Mesodermal cell (in vitro differentiated cells): ENCODE results near the gene RHOBTB1.

Experiments used
- H3K27ac ChIP-seq: 2 replicates; pipeline ENCODE4 v1.7.0; 2013; ENCODE audit warnings: mild to moderate bottlenecking, low read depth, low read length, moderate library complexity; ENCODE audit not compliant: severe bottlenecking
- H3K36me3 ChIP-seq: 2 replicates; pipeline ENCODE4 v1.7.1; 2013; ENCODE audit warnings: mild to moderate bottlenecking, low read length, moderate library complexity; ENCODE audit not compliant: control insufficient read depth, insufficient read depth
- H3K4me1 ChIP-seq: one replicate; pipeline ENCODE4 v1.7.1; 2013; ENCODE audit warnings: mild to moderate bottlenecking, low read length; ENCODE audit not compliant: insufficient read depth, control insufficient read depth, poor library complexity, severe bottlenecking
- H3K4me3 ChIP-seq: 2 replicates; pipeline ENCODE4 v1.7.0; 2013; ENCODE audit warnings: low read length, control low read depth, mild to moderate bottlenecking; ENCODE audit not compliant: insufficient read depth, poor library complexity, severe bottlenecking; ENCODE audit errors: extremely low read depth
- H3K9me3 ChIP-seq: 2 replicates; pipeline ENCODE4 v1.7.1; 2013; ENCODE audit warnings: mild to moderate bottlenecking, low read length, moderate library complexity; ENCODE audit not compliant: control insufficient read depth
- WGBS, 2 experiments: methylation state at CpG; one replicate each; pipeline ENCODE4 v1.1.5; 2013; ENCODE audit warnings: missing lambda C conversion rate in 2 of 2; ENCODE audit not compliant: insufficient coverage in 2 of 2; 5-methylcytosine and 5-hydroxymethylcytosine counted together

Gene RHOBTB1

DNA sequence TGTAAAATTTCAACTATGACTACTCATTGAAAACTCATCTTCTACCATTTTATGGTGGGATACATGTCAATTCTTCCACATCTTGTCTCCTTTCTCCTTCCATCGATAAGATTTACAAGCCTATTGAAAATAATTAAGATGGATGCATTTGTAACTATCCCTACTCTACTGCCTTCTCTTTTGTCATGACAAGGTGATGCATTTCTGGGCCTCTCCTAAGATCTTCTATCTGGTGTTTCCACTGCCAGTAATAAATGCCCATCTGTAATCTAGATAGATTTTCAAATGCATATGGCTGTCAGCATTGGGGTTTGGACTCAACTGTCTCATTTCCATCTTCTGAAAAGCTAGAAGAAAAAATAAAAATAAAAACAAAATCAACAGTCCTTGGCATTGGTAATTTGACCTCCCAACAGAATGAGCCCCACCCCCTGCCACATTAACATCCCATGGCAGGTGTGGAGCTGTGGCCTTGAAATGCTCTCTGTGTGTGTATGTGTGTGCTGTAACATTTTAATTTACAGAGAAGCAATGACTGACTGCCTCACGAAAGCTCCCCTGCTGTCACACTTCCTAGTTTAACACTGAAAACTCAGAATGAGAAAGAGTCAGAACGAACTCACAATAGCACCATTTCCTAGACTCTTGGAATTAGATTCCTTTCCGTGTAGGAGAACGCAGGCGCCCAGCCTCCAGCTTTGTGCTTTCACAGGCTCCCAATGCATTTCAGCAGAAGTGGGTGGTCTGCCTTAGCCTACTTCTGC lies 74.2 kb downstream of the RHOBTB1 start:
- 78 to 91% methylated on average over 3 to 5 of the region's 6 CpGs for WGBS, 2 experiments
- H3K4me3 ChIP-seq: no peak overlapping the region
- H3K27ac ChIP-seq: no peak overlapping the region
- H3K4me1 ChIP-seq: no peaks in the 10 kb centered on the region
- no peaks in the 10 kb centered on the region for H3K9me3 ChIP-seq
- peaks cover 53% of the 10 kb centered on the region for H3K36me3 ChIP-seq

DNA sequence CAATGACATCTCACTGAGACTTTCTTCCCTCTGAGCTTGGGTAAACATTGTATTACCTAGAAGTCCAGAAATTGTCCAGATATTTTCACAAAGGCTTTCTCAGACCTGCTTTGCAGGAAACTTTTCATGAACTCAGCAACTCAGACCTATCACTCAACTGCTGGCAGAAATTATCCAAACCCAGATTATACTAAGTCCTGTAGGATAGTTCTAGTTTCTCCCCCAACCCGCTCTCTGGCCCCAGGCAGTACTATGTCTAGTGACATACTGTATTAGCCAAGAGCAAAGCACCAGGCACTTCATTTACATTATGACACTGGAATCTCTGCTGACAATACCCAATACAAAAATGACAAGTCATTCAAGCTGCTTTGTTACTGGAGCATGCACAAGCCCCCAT lies 75.0 kb downstream of the RHOBTB1 start:
- H3K4me3 ChIP-seq: no peak overlapping the region
- WGBS, 2 experiments: 100% methylated on average over 1 of the region's 1 CpG
- H3K36me3 ChIP-seq: peaks cover 45% of the 10 kb centered on the region
- no peaks in the 10 kb centered on the region for H3K9me3 ChIP-seq
- no peaks in the 10 kb centered on the region for H3K4me1 ChIP-seq
- H3K27ac ChIP-seq: no peak overlapping the region

DNA sequence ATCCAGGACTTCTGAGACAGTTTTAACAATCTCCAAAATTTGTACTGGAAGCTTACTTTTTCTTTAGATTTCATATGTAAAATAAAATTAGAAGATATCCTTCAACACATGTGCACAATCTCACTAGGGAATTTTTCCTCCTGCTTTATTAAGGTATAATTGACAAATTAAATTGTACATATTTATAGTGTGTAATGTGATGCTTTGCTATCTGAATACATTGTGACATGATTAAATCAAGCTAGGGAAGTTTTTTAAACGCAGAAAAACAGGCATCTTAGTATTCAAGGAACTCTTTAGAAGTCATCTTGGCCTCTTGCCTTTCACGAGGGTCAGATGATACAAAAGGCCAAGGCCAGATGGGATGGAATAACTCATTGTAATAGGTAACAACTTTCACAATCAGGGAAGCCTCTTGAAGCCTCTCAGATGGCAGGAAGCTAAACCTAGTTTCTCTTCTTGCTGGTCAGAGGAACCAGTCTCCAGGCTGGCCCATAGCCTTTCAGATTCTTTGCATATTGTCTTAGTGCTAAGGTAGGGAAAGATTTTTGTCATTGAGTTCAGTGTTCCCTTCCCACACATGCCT lies 78.7 kb downstream of the RHOBTB1 start:
- WGBS, 2 experiments: 90% methylated on average over 1 of the region's 2 CpGs
- Histone ChIP-seq H3K4me3 (no peak overlapping the region), H3K4me1 (no peaks in the 10 kb centered on the region), H3K9me3 (no peaks in the 10 kb centered on the region), H3K27ac (no peak overlapping the region), H3K36me3 (peaks cover 10% of the 10 kb centered on the region)

DNA sequence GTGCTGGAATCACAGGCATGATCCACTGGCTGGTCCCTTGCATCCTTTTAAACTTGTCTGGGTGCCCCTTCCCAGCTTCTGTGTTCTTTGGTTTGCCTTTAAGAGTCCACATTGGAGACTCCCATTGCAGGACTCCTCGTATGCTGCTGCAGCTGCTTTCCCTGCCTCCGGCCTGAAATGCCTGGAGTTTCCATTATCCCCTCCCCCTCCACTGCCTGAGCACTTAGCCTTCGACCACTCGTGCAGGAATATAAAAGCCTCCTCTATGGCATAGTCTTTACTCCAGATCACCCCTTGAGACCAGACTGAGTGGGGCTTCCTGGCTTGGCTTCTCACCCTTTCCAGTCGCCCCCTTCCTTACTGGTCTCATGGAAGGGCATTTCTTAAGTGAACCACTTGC lies 80.2 kb downstream of the RHOBTB1 start:
- H3K36me3 ChIP-seq: no peaks in the 10 kb centered on the region
- H3K27ac ChIP-seq: no peak overlapping the region
- H3K4me1 ChIP-seq: no peaks in the 10 kb centered on the region
- H3K4me3 ChIP-seq: no peak overlapping the region
- H3K9me3 ChIP-seq: no peaks in the 10 kb centered on the region
- 77 to 86% methylated on average over 5 of the region's 5 CpGs for WGBS, 2 experiments

DNA sequence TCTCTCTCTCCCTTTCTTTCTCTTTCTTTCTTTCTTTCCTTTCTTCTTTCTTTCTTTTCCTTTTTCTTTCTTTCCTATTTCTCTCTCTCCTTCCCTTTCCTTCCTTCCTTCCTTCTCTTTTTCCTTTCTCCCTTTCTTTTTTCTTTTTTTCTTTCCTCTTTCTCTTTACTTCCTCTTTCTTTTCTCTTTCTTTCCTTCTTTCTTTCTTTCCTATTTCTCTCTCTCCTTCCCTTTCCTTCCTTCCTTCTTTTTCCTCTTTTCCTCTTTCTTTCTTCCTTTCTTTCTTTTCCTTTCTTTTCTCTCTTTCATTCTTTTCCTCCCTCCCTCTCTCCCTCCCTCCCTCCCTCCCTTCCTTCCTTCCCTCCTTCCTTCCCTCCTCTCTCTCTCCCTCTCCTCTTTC lies 81.5 kb downstream of the RHOBTB1 start:
- H3K36me3 ChIP-seq: no peaks in the 10 kb centered on the region
- no peak overlapping the region for H3K4me3 ChIP-seq
- H3K27ac ChIP-seq: no peak overlapping the region
- no peaks in the 10 kb centered on the region for H3K4me1 ChIP-seq
- H3K9me3 ChIP-seq: no peaks in the 10 kb centered on the region

DNA sequence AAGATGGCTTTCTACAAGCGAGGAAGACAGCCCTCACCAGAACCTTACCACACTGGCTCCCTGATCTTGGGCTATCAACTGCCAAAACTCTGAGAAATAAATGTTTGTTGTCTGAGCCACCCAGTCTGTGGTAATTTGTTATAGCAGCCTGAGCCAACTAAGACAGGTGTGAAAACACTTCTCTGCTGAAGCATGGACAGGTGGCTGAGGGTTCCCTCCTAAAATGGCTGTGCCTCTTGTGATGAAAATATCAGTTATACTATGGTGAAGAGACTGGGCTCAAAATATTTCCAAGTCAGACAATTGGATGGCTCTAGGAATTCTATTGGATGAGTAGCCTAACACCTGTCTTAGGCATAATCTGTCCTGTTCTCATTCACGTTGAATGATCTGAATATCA lies 87.6 kb downstream of the RHOBTB1 start:
- H3K27ac ChIP-seq: no peak overlapping the region
- H3K4me3 ChIP-seq: no peak overlapping the region
- H3K9me3 ChIP-seq: no peaks in the 10 kb centered on the region
- H3K36me3 ChIP-seq: no peaks in the 10 kb centered on the region
- 100% methylated on average over 1 of the region's 2 CpGs for WGBS, 2 experiments
- no peaks in the 10 kb centered on the region for H3K4me1 ChIP-seq

DNA sequence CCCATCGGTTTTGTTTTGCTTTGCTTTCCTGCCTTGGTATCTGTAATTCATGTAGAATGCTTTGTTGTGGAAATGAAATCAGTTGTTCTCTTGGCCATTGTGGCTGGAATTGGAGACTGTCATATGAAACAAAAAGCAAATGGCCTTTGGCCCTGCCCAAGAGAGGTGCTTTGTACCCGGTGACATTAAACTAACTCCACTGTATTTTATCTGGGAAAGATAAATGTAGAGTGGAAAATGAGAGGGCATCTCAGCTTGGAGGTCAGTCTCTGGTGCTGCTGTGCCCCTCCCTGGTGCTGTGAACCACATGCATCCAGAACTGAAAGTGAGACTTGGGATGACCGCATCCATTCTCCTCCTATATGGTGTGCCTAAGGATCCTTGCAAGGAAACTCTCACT lies 90.3 kb downstream of the RHOBTB1 start:
- Histone ChIP-seq H3K27ac (no peak overlapping the region), H3K9me3 (no peaks in the 10 kb centered on the region), H3K4me3 (no peak overlapping the region), H3K36me3 (no peaks in the 10 kb centered on the region), H3K4me1 (no peaks in the 10 kb centered on the region)
- WGBS, 2 experiments: 83 to 100% methylated on average over 1 of the region's 3 CpGs

DNA sequence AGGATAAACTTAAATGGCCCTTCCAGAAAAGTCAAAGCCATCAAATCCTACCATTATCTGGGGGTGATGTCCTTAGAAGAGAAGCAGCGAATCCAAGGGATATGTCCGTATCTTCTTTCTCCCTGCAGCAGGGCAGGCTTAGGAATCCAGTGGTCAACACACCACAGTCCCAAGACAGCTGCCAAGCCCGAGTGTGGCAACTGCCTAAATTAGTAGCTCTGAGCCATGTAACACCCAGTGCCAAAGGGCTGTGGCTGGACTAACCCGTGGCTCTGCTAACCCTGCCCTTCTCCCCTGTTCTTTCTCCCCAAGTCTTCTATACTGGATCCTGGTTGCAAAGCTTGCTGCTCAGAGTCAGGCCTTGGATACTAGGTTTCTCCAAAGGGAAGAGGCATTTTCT lies 90.9 kb downstream of the RHOBTB1 start:
- Histone ChIP-seq H3K27ac (no peak overlapping the region), H3K4me1 (no peaks in the 10 kb centered on the region), H3K36me3 (no peaks in the 10 kb centered on the region), H3K4me3 (no peak overlapping the region), H3K9me3 (no peaks in the 10 kb centered on the region)
- whole genome bisulfite sequencing, 2 experiments: 89 to 95% methylated on average over 2 to 4 of the region's 4 CpGs

DNA sequence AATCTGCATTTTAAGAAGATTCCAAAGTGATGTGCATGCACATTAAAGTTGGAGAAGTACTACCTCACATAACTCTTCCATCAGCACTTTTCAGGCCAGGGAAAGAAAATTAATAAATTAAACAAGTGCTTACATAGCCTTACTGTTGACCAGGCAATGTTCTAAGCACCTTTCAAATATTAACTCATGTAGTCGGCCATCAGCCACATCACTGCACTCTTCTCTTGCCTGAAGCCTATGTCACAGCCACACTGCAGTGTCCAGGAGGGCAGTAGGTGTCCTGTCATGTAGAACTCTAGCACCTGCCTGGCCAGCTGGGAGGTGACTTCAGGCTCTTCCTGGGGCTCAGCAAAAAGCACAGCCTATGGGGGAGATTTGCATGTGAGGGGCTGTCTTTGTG lies 94.2 kb downstream of the RHOBTB1 start:
- H3K4me1 ChIP-seq: peaks cover 6% of the 10 kb centered on the region
- no peaks in the 10 kb centered on the region for H3K36me3 ChIP-seq
- H3K27ac ChIP-seq: no peak overlapping the region
- H3K4me3 ChIP-seq: no peak overlapping the region
- peaks cover 3% of the 10 kb centered on the region for H3K9me3 ChIP-seq
- 100% methylated on average over 1 of the region's 1 CpG; no CpG with 5 or more reads in 1 of the 2 experiments for WGBS, 2 experiments

DNA sequence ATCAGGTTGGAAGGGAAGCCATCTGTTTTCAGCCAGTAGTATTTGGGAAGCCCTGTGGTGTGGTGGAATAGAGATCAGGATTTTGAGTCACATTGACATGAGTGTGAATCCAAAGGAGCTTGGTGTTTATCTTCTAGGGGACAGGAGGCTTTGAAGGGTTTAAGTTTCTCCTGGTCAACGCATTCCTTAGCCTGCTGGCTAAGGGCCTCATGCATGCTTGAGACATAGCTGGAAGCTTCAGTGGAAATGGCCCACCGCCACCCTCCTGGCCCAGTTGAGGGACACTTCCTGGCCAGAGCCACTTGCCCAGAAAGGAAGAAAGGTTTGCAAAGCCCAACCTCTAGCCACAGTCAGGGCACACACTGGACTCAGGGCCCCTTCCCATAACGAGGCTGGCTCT lies 94.8 kb downstream of the RHOBTB1 start:
- Histone ChIP-seq H3K27ac (no peak overlapping the region), H3K4me1 (peaks cover 6% of the 10 kb centered on the region), H3K4me3 (no peak overlapping the region), H3K36me3 (no peaks in the 10 kb centered on the region), H3K9me3 (peaks cover 3% of the 10 kb centered on the region)
- 83 to 97% methylated on average over 2 to 3 of the region's 3 CpGs for WGBS, 2 experiments

DNA sequence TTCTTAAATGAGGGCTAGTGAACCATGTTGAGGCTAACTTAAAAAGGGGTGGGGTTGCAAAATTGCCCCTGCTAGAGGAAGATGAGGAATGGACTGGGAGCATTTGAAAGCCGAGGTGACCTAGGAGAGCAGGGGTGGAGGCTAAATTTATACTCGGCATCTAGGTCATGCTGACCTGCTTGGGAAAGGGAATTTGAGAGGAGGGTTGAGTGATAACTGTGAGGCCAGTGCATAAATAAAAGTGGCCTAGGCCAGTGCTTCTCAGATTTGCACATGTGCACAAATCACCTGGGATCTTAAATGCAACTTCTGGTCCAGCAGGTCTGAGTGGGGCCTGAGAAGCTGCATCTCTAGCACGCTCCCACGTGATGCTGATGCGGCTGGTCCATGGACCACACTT lies 95.3 kb downstream of the RHOBTB1 start:
- H3K9me3 ChIP-seq: peaks cover 3% of the 10 kb centered on the region
- H3K4me1 ChIP-seq: peaks cover 6% of the 10 kb centered on the region
- no peaks in the 10 kb centered on the region for H3K36me3 ChIP-seq
- H3K27ac ChIP-seq: no peak overlapping the region
- H3K4me3 ChIP-seq: no peak overlapping the region
- WGBS, 2 experiments: 89 to 92% methylated on average over 5 of the region's 5 CpGs
